ENCODE results near the gene CRACR2A. TPM values are rescaled to one million over a fixed set of nuclear protein-coding genes. Genes with fewer than 3 reads are reported as not detected.
A peak's percentile ranks its signal among the peaks of the same experiment; 100 is the strongest.

CRACR2A gene
- total and polyA plus RNA-seq, 2 of the 4 experiments (the other 2 are of a cell fraction), result 0.54 to 0.60 TPM

GRCh38 chr12:3641428-3642018 is 111.4 kb downstream of the CRACR2A start:
- Histone ChIP-seq H4K5ac (ENCODE audit: low read depth, low read length) (no peak overlapping the region), H3K4ac (ENCODE audit: low read depth, low read length) (no peak overlapping the region), H2AFZ (replicated peaks; ENCODE audit: low read length, poor library complexity) (no peak overlapping the region), H2AK9ac (replicated peaks; ENCODE audit: low read depth, low read length, poor library complexity) (no peak overlapping the region), H3K9me1 (ENCODE audit: insufficient read depth, low read length) (no peaks in the 10 kb centered on the region), H3K4me1 (ENCODE audit: control insufficient read depth, insufficient read depth, low read length) (no peaks in the 10 kb centered on the region), H2BK20ac (ENCODE audit: low read depth, low read length) (no peak overlapping the region), H3K9me3 (ENCODE audit: control insufficient read depth, insufficient read depth, low read length) (no peaks in the 10 kb centered on the region), H2AK5ac (ENCODE audit: low read depth, low read length) (no peak overlapping the region), H3K27me3 (ENCODE audit: control insufficient read depth, insufficient read depth, low read length) (peaks cover 11% of the 10 kb centered on the region), H3K23ac (ENCODE audit: low read depth, low read length) (no peak overlapping the region), H3K56ac (ENCODE audit: extremely low read depth, insufficient read depth, low read length) (no peak overlapping the region), H3K4me2 (ENCODE audit: low read depth, low read length) (no peak overlapping the region), H3K18ac (ENCODE audit: low read depth, low read length) (no peak overlapping the region), H3K36me3 (ENCODE audit: control insufficient read depth, insufficient read depth, low read length) (no peaks in the 10 kb centered on the region), H4K8ac (ENCODE audit: low read depth in 2 of 2, low read length in 2 of 2) (no peak overlapping the region), H3K4me3 (ENCODE audit: insufficient read depth, low read depth, low read length) (no peak overlapping the region), H2BK5ac (ENCODE audit: low read depth, low read length, poor library complexity, severe bottlenecking) (no peak overlapping the region), H3K79me1 (ENCODE audit: low read depth in 1 of 2, low read length in 2 of 2) (no peaks in the 10 kb centered on the region), H3K27ac (ENCODE audit: insufficient read depth, low read length) (no peak overlapping the region), H3K9ac (ENCODE audit: low read depth, low read length) (no peak overlapping the region), H2BK15ac (ENCODE audit: low read depth, low read length) (no peak overlapping the region), H3K14ac (replicated peaks; ENCODE audit: low read depth, low read length) (no peak overlapping the region), H4K91ac (ENCODE audit: insufficient read depth, low read depth, low read length) (no peak overlapping the region), H4K20me1 (ENCODE audit: insufficient read depth, low read length) (no peaks in the 10 kb centered on the region), H2BK120ac (ENCODE audit: low read depth, low read length) (no peak overlapping the region)
- CTCF ChIA-PET, result no interaction called here
- ATAC-seq (ENCODE audit: low read depth) (no peak), DNase-seq (peak; percentile 36)
- POLR2A ChIA-PET (ENCODE audit: unreplicated experiment), result no interaction called here
- TF ChIP-seq SMC3 (IDR thresholded peaks at IDR 0.05; ENCODE audit: low read depth, low read length), result no peak
- TF ChIP-seq POLR2A (IDR thresholded peaks at IDR 0.05; ENCODE audit: low read depth, low read length), result no peak
- intact Hi-C loops (cut with micrococcal nuclease), result no loop called here
- BruUV-seq (replicated peaks), result no TSS peak
- dilution Hi-C loops (cut with HindIII; ENCODE audit: low sequenced_read_pairs, unreplicated experiment), result no loop called here
- WGBS, 2 experiments (ENCODE audit: extremely low coverage in 2 of 2, insufficient read length in 1 of 2), result no CpG with 5 or more reads among the region's 3 CpGs
- in situ Hi-C loops (cut with MboI; ENCODE audit: low sequenced_read_pairs), result no loop called here

Data from IMR-90 (cell line).